Measurements from ENCODE around the gene BDH2. TPM values are rescaled to one million over a fixed set of nuclear protein-coding genes. Genes with fewer than 3 reads are reported as not detected.

The BDH2 gene
- 59.5 and 66.9 TPM in 2 replicates for total RNA-seq

DNA sequence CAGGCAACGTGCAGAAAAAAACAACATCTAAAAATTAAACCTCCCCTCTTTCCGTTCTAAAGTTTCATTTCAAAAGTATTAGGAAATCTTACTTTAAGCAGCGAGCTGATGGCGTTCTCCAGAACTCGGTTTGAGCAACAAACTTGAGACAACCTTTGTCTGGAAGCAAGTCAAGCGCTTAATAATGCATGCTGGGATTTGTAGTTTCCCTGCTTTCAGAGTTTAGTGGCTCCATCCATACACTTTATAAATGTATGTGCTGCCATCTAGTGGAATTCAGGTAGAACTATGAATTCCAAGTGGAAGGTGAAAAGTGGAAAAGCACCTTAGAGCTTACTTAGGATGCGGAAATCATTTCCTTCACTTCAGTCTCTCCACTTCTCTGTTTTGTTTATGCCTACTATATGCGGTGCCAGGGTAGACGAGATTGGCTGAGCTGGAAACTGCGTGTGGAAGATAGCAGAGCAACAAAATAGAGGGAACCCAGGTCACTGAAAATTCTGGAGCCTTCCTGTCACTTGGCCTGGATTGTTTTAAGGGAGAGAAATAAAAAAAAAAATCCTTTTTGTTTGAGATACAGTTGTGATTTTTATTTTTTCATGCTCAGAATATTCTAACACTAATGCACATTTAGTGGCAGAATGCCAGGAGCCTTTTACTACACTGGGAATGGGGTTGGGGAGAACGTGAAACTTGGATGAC is at the start of gene BDH2:
TSS of gene BDH2 (minus strand) at position 144 of the 702 bp plus-strand sequence. CDS start 3,580 bp downstream, outside the sequence.

DNA sequence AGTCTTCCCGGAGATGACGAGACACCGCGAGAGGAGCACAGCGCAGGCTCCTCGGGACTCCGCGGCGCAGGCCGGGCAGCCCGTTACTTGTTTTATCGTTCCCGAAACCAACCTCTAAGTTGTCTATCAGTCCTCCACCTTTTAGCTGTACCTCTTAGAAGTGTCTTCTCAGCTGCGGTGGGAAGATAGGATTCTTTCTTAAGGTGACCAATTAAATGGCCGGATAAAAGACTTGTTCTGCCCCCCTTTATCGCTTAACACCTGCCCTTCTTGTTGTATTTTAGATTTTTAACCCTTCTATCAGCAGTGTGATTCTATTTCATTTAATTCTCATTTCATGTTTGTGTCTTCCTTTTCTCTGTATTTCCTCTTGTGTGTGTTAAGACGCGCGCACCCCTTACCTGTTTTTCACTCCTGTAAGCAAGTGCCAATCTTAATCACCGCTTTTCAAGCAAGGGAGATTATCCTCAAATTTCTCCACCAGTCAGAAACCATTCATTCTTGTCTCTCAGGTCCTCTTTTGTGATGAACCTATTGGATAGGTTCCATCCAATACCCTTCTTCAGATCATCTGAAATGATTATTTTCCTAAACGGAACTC is 22.8 kb downstream of the BDH2 start, which contains the start of gene SLC9B2:
TSS of gene SLC9B2 (minus strand) at position 15 of the 601 bp plus-strand sequence. CDS start 9,211 bp downstream, outside the sequence.

Other genes starting within 250 kb of the BDH2 start
- gene CISD2, start 230.8 kb downstream of the BDH2 start, total RNA-seq: 12.7 and 15.9 TPM in 2 replicates
- gene SLC9B1, start 80.1 kb downstream of the BDH2 start, total RNA-seq: 0.25 and 0.34 TPM in 2 replicates
- 12.3 and 12.4 TPM in 2 replicates for gene SLC9B2, start 23.1 kb downstream of the BDH2 start, total RNA-seq
- 1.6 and 2.0 TPM in 2 replicates for gene CENPE, start 98.5 kb upstream of the BDH2 start, total RNA-seq

Measured in cardiac ventricle fibroblast (primary cell).